GM21737 (cell line): ENCODE data around the gene C11orf97.

ENCODE experiments used
- ATAC-seq: cut with Tn5 transposase; IDR thresholded peaks from one replicate; pipeline ENCODE4 v1.9.1; 2021; ENCODE audit warnings: mild to moderate bottlenecking, moderate library complexity; ENCODE audit not compliant: unreplicated experiment

Gene C11orf97

GRCh38 chr11:94524341-94524740 lies 12.1 kb downstream of the C11orf97 start:
- no peak for ATAC-seq

- no peak for ATAC-seq
Observed at GRCh38 chr11:94525546-94526324, 13.5 kb downstream of the C11orf97 start.

- no peak for ATAC-seq
Observed at GRCh38 chr11:94526645-94527438, 14.6 kb downstream of the C11orf97 start.

- ATAC-seq = no peak
Observed at GRCh38 chr11:94528551-94528950, 16.3 kb downstream of the C11orf97 start.

GRCh38 chr11:94532211-94532610 lies 19.9 kb downstream of the C11orf97 start:
- no peak for ATAC-seq

GRCh38 chr11:94533206-94533605 lies 20.9 kb downstream of the C11orf97 start:
- ATAC-seq = no peak

- no peak for ATAC-seq
Observed at GRCh38 chr11:94533696-94534630, 21.7 kb downstream of the C11orf97 start.

GRCh38 chr11:94536386-94536785 lies 24.1 kb downstream of the C11orf97 start:
- ATAC-seq = no peak

- ATAC-seq = no peak
Observed at GRCh38 chr11:94537031-94537600, 24.9 kb downstream of the C11orf97 start.

GRCh38 chr11:94539420-94539819 lies 27.2 kb downstream of the C11orf97 start:
- ATAC-seq = no peak

- ATAC-seq = peak; percentile 82
Observed at GRCh38 chr11:94543695-94544645, 31.7 kb downstream of the C11orf97 start, which contains the start of gene FUT4. TSS of gene FUT4 (plus strand) at chr11:94543921. CDS start at chr11:94544134, 213 bp downstream.

GRCh38 chr11:94544646-94545263 lies 32.5 kb downstream of the C11orf97 start:
- no peak for ATAC-seq

GRCh38 chr11:94545264-94546161 lies 33.3 kb downstream of the C11orf97 start:
- no peak for ATAC-seq

- no peak for ATAC-seq
Observed at GRCh38 chr11:94546162-94546470, 33.9 kb downstream of the C11orf97 start.

- no peak for ATAC-seq
Observed at GRCh38 chr11:94546886-94547285, 34.6 kb downstream of the C11orf97 start.

GRCh38 chr11:94549146-94549545 lies 36.9 kb downstream of the C11orf97 start:
- no peak for ATAC-seq

GRCh38 chr11:94550513-94550912 lies 38.3 kb downstream of the C11orf97 start:
- no peak for ATAC-seq

- no peak for ATAC-seq
Observed at GRCh38 chr11:94553938-94554337, 41.7 kb downstream of the C11orf97 start.
